HG02610 (cell line): ENCODE results near the gene DEFB108B.
A peak's percentile ranks its signal among the peaks of the same experiment; 100 is the strongest.
"Not testable (repeated sequence)": the region's sequence is repeated elsewhere in the genome, so short reads cannot be mapped to it uniquely, and the experiment has no call there.

Source experiments
- ATAC-seq: cut with Tn5 transposase; IDR thresholded peaks from one replicate; pipeline ENCODE4 v1.9.1; 2021; ENCODE audit warnings: mild to moderate bottlenecking, moderate library complexity; ENCODE audit not compliant: unreplicated experiment

DEFB108B gene

GRCh38 chr11:71813481-71814355, 19.3 kb upstream of the DEFB108B start:
- ATAC-seq: not testable (repeated sequence)

- not testable (repeated sequence) for ATAC-seq
These were observed 11.5 kb upstream of the DEFB108B start for GRCh38 chr11:71821539-71821938.

GRCh38 chr11:71829247-71829646, 3.8 kb upstream of the DEFB108B start:
- ATAC-seq: not testable (repeated sequence)

- not testable (repeated sequence) for ATAC-seq
These were observed 3.3 kb upstream of the DEFB108B start for GRCh38 chr11:71829686-71830085.

GRCh38 chr11:71842720-71843119, 9.7 kb downstream of the DEFB108B start:
- not testable (repeated sequence) for ATAC-seq

GRCh38 chr11:71843355-71843754, 10.4 kb downstream of the DEFB108B start:
- not testable (repeated sequence) for ATAC-seq

- ATAC-seq: no peak
These were observed 10.9 kb downstream of the DEFB108B start for GRCh38 chr11:71843858-71844257.

GRCh38 chr11:71853895-71854294, 20.9 kb downstream of the DEFB108B start:
- ATAC-seq: not testable (repeated sequence)

- ATAC-seq: not testable (repeated sequence)
These were observed 22.9 kb downstream of the DEFB108B start for GRCh38 chr11:71855880-71856279.

- ATAC-seq: not testable (repeated sequence)
These were observed 27.8 kb downstream of the DEFB108B start for GRCh38 chr11:71860835-71861234.

GRCh38 chr11:71863978-71864627, 31.1 kb downstream of the DEFB108B start:
- ATAC-seq: peak; percentile 53

- not testable (repeated sequence) for ATAC-seq
These were observed 34.2 kb downstream of the DEFB108B start for GRCh38 chr11:71867209-71867608.

- ATAC-seq: peak; percentile 45
These were observed 36.9 kb downstream of the DEFB108B start for GRCh38 chr11:71869931-71870330.

GRCh38 chr11:71870661-71871060, 37.7 kb downstream of the DEFB108B start:
- not testable (repeated sequence) for ATAC-seq

- ATAC-seq: not testable (repeated sequence)
These were observed 43.3 kb downstream of the DEFB108B start for GRCh38 chr11:71876262-71876661.

- not testable (repeated sequence) for ATAC-seq
These were observed 45.1 kb downstream of the DEFB108B start, which contains the start of gene DEFB131B for GRCh38 chr11:71878059-71878458. Gene DEFB131B, plus strand, starts transcription at chr11:71878453. Its CDS starts 0 bp downstream, at chr11:71878453.

- not testable (repeated sequence) for ATAC-seq
These were observed 52.8 kb downstream of the DEFB108B start for GRCh38 chr11:71885806-71886205.
